AG20443 (cell line): ENCODE results near the gene CLEC16A.

Experiments used
- DNase-seq: peaks from one replicate; pipeline ENCODE4 v3.0.0; 2012; ENCODE audit warnings: low spot score, mixed read lengths

The CLEC16A gene

GRCh38 chr16:11015607-11016006, 71.2 kb downstream of the CLEC16A start:
- no peak for DNase-seq

- DNase-seq: peak; percentile 44
These were observed 72.2 kb downstream of the CLEC16A start for GRCh38 chr16:11016524-11016988.

GRCh38 chr16:11016993-11017392, 72.6 kb downstream of the CLEC16A start:
- DNase-seq: peak; percentile 82

- DNase-seq: no peak
These were observed 73.1 kb downstream of the CLEC16A start for GRCh38 chr16:11017499-11017898.

GRCh38 chr16:11020388-11020787, 76.0 kb downstream of the CLEC16A start:
- no peak for DNase-seq

GRCh38 chr16:11020792-11021551, 76.6 kb downstream of the CLEC16A start:
- peak; percentile 38 for DNase-seq

GRCh38 chr16:11022002-11022401, 77.6 kb downstream of the CLEC16A start:
- no peak for DNase-seq

- no peak for DNase-seq
These were observed 79.1 kb downstream of the CLEC16A start for GRCh38 chr16:11023262-11024039.

GRCh38 chr16:11024333-11025053, 80.1 kb downstream of the CLEC16A start:
- no peak for DNase-seq

GRCh38 chr16:11025120-11025531, 80.8 kb downstream of the CLEC16A start:
- no peak for DNase-seq

DNA sequence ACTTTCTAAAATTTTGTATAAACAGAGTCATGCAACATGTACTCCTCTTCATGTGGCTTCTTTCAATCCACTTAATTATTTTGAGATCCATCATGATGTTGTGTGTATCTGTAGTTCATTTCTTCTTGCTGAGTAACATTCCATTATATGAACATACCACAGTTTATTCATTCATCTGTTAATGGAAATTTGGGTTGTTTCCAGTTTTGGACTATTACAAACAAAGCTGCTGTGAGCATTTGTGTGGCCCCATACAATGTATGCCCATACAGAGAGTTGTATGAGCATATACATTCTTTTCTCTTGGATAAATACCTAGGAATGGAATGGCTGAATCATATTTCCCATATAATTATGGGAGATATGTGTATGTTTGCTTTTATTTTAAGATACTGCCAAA, 85.6 kb downstream of the CLEC16A start:
- no peak for DNase-seq

- DNase-seq: no peak
These were observed 86.7 kb downstream of the CLEC16A start for GRCh38 chr16:11030990-11031510.

GRCh38 chr16:11032000-11032921, 87.9 kb downstream of the CLEC16A start:
- no peak for DNase-seq

DNA sequence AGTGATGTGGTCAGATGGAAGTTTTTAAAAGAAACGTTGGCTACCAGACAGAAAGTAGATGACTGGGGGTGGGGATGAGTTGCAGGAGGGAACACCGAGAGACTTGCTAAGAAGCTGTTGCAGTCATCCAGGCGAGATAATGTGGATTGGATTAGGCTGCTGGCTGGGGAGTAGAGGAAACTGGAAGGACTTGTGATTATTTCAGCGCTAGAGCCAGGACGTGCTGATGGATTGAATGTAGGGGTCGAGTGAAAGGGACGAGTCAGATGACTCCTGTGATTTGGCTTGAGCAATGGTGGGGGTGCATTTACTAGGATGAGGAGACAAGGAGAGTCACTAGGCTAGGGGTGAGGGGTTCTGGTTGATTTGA, 88.5 kb downstream of the CLEC16A start:
- peak; percentile 54 for DNase-seq

DNA sequence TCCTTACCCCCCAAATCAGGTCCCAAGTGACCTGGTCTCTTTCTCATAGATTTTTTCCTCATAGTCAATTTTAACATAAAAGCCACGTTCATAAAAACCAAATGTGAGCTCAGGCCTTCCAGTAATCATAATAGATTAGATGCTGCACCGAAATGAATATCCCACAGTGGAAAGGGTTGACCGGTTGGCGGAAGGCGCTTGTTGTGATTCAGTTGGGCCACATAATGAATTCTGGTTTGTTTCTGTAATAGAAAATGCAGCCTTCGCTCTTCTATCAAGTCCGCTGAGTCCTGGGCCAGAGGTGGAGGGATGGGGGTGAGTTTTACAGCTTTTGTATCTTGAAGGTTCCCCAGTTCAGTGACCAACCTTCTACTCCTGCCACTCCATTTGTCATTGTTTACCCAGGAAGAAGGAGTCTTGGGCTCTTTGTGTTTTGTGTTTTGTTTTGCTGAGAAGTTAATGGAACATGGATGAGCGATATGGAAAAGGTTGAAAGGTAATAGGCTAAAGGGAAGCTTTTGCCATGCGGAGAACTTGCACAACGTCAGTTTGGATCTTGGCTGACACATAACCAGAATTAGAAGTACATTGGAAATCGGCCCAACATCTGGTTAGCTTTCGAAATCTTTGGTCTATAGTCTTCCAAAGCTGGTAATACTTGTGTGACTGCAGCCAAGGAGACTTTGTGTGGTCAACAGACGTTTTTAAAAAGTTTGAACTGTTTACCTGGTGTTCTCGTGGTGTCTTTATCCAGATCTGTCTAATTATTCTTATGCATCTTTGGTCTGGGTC, 89.5 kb downstream of the CLEC16A start:
- peak; percentile 79 for DNase-seq

- DNase-seq: peak; percentile 45
These were observed 90.1 kb downstream of the CLEC16A start for GRCh38 chr16:11034481-11034931.

- no peak for DNase-seq
These were observed 90.7 kb downstream of the CLEC16A start for GRCh38 chr16:11035096-11035495.

DNA sequence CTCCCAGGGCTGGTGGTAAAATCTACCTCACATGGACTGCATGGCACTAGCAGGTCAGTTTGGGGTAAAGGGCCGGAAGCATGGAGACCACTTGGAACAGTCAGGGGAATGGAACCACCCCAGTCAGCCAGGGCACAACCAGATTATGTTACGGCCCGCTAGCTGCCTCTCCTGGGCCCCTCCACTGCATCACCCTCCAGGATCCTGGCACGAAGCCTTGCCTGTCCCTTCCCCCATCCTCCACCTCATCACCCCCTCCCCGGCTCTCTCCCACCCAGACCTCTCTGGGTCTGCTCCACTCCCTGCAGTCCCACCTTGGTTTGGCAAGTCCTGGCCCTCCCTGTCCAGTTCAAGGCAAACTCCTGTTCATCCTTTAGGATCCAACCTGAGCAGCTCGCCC, 91.7 kb downstream of the CLEC16A start:
- DNase-seq: no peak

GRCh38 chr16:11036868-11037410, 92.6 kb downstream of the CLEC16A start:
- no peak for DNase-seq

DNA sequence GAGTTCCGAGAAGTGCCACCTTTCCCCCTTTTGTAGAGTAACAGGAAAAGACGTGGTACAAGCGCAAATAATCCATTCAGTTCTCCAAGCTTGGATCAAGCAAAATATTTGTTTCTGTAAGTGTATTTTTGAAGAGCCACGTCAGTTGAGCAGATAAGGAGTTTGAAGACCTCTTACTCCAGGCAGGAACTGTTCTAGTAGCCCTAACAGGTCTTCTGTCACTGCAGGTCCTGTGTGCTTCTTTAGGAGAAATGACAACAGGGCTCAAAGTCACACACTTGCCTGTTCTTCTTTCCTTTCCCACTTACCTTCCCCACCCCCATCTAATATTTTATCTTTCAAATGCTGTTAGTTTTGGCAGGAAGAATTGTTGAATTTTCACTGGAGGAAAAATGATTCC, 93.9 kb downstream of the CLEC16A start:
- no peak for DNase-seq
